ENCODE results near the gene CFAP46. TPM values are rescaled to one million over a fixed set of nuclear protein-coding genes. Genes with fewer than 3 reads are reported as not detected.

Gene CFAP46
- total RNA-seq, 1 experiment from 2014 or later = 3.3 TPM

DNA sequence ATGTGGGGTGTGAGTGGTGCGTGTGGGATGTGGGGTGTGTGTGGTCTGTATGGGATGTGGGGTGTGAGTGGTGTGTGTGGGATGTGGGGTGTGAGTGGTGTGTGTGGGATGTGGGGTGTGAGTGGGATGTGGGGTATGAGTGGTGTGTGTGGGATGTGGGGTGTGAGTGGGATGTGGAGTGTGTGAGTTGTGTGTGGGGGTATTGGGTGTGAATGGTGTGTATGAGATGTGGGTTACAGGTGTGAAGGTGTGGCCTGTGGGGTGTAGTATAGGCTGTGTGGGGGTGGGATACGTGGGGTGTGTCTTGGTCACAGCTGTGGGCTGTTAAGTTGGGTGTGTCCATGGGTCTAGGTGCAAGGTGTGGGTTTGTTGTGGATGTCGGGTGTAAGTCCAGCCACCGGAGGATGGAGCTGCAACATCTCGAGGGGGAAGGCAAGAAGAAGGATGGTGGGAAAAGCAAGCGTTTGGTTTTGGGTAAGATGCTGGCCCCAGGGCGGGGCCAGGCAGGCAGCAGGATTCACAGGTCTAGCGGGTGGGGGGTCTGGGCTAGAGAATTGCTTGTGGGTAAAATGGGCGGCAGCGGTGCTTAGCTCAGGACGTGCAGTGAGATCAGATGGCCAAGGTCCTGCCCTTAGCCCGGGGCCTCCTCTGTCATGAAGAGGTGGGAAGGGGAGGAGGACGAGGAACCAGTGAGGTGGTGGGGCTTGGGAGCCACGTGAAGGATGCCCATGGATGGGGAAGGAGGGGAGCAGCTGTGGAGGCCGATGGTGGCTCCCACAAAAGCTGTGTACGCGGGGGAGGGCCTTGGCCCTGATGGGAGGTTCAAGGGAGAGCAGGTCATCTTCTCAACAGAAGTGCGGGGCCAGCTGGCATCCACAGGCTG, 60.1 kb downstream of the CFAP46 start (continued):
- TF ChIP-seq, protein P1, sequence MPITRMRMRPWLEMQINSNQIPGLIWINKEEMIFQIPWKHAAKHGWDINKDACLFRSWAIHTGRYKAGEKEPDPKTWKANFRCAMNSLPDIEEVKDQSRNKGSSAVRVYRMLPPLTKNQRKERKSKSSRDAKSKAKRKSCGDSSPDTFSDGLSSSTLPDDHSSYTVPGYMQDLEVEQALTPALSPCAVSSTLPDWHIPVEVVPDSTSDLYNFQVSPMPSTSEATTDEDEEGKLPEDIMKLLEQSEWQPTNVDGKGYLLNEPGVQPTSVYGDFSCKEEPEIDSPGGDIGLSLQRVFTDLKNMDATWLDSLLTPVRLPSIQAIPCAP (CRISPR knock-in tag; IDR thresholded peaks at IDR 0.05) = no peak
- TF ChIP-seq ZNF263 (CRISPR knock-in tag; IDR thresholded peaks at IDR 0.05; ENCODE audit: low read depth) (no peak), NFATC4 (CRISPR knock-in tag; IDR thresholded peaks at IDR 0.05) (no peak), KAT7 (CRISPR knock-in tag; IDR thresholded peaks at IDR 0.05; ENCODE audit: borderline replicate concordance) (no peak), JUN (CRISPR knock-in tag; IDR thresholded peaks at IDR 0.05) (no peak), ZNF138 (CRISPR knock-in tag; conservative IDR thresholded peaks at IDR 0.05) (no peak)
- TF ChIP-seq, protein P2, sequence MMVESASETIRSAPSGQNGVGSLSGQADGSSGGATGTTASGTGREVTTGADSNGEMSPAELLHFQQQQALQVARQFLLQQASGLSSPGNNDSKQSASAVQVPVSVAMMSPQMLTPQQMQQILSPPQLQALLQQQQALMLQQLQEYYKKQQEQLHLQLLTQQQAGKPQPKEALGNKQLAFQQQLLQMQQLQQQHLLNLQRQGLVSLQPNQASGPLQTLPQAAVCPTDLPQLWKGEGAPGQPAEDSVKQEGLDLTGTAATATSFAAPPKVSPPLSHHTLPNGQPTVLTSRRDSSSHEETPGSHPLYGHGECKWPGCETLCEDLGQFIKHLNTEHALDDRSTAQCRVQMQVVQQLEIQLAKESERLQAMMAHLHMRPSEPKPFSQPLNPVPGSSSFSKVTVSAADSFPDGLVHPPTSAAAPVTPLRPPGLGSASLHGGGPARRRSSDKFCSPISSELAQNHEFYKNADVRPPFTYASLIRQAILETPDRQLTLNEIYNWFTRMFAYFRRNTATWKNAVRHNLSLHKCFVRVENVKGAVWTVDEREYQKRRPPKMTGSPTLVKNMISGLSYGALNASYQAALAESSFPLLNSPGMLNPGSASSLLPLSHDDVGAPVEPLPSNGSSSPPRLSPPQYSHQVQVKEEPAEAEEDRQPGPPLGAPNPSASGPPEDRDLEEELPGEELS (CRISPR knock-in tag; IDR thresholded peaks at IDR 0.05) = no peak
- TF ChIP-seq, protein P3, sequence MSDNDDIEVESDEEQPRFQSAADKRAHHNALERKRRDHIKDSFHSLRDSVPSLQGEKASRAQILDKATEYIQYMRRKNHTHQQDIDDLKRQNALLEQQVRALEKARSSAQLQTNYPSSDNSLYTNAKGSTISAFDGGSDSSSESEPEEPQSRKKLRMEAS (CRISPR knock-in tag; IDR thresholded peaks at IDR 0.05) = no peak

DNA sequence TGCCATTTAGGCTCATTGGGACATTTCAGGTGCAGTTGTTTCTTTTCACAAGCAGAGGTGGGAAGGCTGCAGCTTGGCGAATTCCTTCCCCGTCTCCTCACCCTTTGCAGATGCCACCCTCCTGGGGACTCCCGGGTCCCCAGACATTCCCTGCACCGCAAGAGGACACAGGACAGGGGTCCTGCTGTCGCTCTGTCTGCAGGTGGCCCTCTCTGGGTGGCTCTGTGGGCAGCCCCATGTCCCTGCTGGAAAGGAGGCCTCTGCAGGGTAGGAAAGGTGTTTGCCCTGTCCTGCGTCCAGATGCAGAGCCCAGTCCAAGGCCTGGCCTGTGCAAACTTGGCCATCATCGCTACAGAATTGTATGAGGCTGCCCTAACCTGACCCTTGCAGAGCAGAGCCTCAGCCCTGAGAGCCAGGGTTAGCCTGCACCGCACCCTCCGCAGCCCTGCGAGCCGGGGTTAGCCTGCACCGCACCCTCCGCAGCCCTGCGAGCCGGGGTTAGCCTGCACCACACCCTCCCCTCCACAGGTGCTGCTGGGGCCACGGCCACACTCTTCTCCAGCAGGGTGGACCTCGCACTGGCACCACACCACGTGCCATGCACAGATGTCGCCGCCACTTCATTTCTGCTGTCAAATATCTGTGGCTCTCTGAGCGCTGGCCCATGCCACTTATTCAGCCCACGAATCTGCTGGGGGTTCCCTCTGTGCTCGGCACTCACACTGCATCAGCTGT, 61.0 kb downstream of the CFAP46 start:
- DNase-seq (ENCODE audit: low spot score) = peak; percentile 5
- H3K27me3 Mint-ChIP-seq (ENCODE audit: low read depth) = no peaks in the 10 kb centered on the region
- ATAC-seq = no peak

DNA sequence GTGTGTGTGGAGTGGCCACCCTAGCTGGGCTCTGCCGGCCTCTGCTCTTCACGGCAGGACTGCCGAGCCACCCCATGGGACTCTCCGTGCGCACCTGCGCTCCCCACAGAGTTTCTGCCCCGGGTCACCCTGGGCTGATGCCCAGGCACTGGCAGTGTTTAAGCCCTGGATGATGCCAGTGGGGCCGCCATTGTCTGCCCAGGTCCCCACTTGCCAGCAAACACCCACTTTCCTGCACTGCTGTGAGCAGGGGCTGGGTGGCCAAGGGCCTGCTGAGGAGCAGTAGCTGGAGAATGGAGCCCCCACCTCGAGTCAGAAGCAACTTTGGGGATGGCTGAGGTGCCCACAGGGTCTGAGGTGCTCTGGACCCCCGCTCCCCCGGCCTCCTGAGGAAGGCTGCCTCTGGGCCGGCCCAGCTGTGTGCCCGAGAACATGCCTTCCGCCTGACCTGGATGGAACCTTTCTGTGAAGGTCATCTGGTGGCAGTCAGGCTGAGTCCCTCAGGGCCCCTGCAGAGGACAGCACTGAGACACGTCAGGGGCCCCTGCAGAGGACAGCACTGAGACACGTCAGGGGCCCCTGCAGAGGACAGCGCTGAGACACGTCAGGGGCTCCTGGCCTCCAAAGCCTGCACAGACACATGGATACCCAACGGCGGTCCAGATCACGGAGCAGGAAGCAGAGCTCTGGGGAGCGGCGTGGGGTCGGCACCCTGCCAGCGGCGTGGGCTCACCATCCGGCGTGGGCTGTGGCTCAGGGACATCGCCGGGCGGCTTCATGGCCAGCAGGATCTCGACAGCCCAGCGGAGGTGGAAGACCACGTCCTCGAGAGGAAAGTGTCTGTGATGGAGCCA, 62.0 kb downstream of the CFAP46 start:
- ChIA-PET POLR2A (no interaction called here), CTCF (interaction anchor here (1.3 kb wide), 1 partner anchor 11 kb away, joined by 4 read pairs; no protein-coding TSS in a partner anchor)
- H3K27ac Mint-ChIP-seq = no peak overlapping the region
- peaks cover 8% of the 10 kb centered on the region for H3K9me3 Mint-ChIP-seq
- no peaks in the 10 kb centered on the region for H3K27me3 Mint-ChIP-seq (ENCODE audit: low read depth)
- peaks cover 5% of the 10 kb centered on the region for H3K36me3 Mint-ChIP-seq
- DNase-seq (ENCODE audit: low spot score) (peak; percentile 11), ATAC-seq (no peak)
- H3K4me1 Mint-ChIP-seq = peaks cover 9% of the 10 kb centered on the region
- no peak overlapping the region for H3K4me3 Mint-ChIP-seq
- TF ChIP-seq SMAD4 (CRISPR knock-in tag; IDR thresholded peaks at IDR 0.05) (no peak), ZNF138 (CRISPR knock-in tag; conservative IDR thresholded peaks at IDR 0.05) (no peak), GTF2I (CRISPR knock-in tag; conservative IDR thresholded peaks at IDR 0.05) (no peak), FOXP1 (CRISPR knock-in tag; IDR thresholded peaks at IDR 0.05; ENCODE audit: borderline replicate concordance) (no peak), TCF7 (CRISPR knock-in tag; IDR thresholded peaks at IDR 0.05; ENCODE audit: low read depth) (no peak)
- TF ChIP-seq, protein P4, sequence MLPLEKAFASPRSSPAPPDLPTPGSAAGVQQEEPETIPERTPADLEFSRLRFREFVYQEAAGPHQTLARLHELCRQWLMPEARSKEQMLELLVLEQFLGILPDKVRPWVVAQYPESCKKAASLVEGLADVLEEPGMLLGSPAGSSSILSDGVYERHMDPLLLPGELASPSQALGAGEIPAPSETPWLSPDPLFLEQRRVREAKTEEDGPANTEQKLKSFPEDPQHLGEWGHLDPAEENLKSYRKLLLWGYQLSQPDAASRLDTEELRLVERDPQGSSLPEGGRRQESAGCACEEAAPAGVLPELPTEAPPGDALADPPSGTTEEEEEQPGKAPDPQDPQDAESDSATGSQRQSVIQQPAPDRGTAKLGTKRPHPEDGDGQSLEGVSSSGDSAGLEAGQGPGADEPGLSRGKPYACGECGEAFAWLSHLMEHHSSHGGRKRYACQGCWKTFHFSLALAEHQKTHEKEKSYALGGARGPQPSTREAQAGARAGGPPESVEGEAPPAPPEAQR (CRISPR knock-in tag; IDR thresholded peaks at IDR 0.05) = no peak
- TF ChIP-seq, protein P5, sequence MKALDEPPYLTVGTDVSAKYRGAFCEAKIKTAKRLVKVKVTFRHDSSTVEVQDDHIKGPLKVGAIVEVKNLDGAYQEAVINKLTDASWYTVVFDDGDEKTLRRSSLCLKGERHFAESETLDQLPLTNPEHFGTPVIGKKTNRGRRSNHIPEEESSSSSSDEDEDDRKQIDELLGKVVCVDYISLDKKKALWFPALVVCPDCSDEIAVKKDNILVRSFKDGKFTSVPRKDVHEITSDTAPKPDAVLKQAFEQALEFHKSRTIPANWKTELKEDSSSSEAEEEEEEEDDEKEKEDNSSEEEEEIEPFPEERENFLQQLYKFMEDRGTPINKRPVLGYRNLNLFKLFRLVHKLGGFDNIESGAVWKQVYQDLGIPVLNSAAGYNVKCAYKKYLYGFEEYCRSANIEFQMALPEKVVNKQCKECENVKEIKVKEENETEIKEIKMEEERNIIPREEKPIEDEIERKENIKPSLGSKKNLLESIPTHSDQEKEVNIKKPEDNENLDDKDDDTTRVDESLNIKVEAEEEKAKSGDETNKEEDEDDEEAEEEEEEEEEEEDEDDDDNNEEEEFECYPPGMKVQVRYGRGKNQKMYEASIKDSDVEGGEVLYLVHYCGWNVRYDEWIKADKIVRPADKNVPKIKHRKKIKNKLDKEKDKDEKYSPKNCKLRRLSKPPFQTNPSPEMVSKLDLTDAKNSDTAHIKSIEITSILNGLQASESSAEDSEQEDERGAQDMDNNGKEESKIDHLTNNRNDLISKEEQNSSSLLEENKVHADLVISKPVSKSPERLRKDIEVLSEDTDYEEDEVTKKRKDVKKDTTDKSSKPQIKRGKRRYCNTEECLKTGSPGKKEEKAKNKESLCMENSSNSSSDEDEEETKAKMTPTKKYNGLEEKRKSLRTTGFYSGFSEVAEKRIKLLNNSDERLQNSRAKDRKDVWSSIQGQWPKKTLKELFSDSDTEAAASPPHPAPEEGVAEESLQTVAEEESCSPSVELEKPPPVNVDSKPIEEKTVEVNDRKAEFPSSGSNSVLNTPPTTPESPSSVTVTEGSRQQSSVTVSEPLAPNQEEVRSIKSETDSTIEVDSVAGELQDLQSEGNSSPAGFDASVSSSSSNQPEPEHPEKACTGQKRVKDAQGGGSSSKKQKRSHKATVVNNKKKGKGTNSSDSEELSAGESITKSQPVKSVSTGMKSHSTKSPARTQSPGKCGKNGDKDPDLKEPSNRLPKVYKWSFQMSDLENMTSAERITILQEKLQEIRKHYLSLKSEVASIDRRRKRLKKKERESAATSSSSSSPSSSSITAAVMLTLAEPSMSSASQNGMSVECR (CRISPR knock-in tag; IDR thresholded peaks at IDR 0.05; ENCODE audit: borderline replicate concordance) = no peak

More for the DNA sequence above, 61.0 kb downstream of the CFAP46 start:
- Mint-ChIP-seq H3K4me1 (peaks cover 9% of the 10 kb centered on the region), H3K4me3 (no peak overlapping the region), H3K27ac (no peak overlapping the region), H3K36me3 (no peaks in the 10 kb centered on the region), H3K9me3 (no peaks in the 10 kb centered on the region)
- ChIA-PET CTCF (no interaction called here), POLR2A (no interaction called here)
- TF ChIP-seq TEAD4 (CRISPR knock-in tag; IDR thresholded peaks at IDR 0.05) (no peak), TEAD1 (CRISPR knock-in tag; IDR thresholded peaks at IDR 0.05) (no peak), FOXJ3 (CRISPR knock-in tag; IDR thresholded peaks at IDR 0.05; ENCODE audit: borderline replicate concordance) (no peak), ELF4 (CRISPR knock-in tag; IDR thresholded peaks at IDR 0.05; ENCODE audit: low read depth) (no peak), ZNF232 (CRISPR knock-in tag; IDR thresholded peaks at IDR 0.05) (no peak)
- TF ChIP-seq, protein P6, sequence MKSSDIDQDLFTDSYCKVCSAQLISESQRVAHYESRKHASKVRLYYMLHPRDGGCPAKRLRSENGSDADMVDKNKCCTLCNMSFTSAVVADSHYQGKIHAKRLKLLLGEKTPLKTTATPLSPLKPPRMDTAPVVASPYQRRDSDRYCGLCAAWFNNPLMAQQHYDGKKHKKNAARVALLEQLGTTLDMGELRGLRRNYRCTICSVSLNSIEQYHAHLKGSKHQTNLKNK (CRISPR knock-in tag; IDR thresholded peaks at IDR 0.05) = no peak
- TF ChIP-seq, protein P7, sequence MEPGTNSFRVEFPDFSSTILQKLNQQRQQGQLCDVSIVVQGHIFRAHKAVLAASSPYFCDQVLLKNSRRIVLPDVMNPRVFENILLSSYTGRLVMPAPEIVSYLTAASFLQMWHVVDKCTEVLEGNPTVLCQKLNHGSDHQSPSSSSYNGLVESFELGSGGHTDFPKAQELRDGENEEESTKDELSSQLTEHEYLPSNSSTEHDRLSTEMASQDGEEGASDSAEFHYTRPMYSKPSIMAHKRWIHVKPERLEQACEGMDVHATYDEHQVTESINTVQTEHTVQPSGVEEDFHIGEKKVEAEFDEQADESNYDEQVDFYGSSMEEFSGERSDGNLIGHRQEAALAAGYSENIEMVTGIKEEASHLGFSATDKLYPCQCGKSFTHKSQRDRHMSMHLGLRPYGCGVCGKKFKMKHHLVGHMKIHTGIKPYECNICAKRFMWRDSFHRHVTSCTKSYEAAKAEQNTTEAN (CRISPR knock-in tag; IDR thresholded peaks at IDR 0.05) = no peak
